Measurements from ENCODE around the gene DKKL1.

GRCh38 chr19:49389406-49389805 lies 25.7 kb downstream of the DKKL1 start:
- TF ChIP-seq CTCF (IDR thresholded peaks at IDR 0.05) (no peak), TCF7L2 (IDR thresholded peaks at IDR 0.05; ENCODE audit: low read depth, low read length) (no peak)

All from Panc1 (cell line).